ENCODE data around the gene SEPTIN5.

DNA sequence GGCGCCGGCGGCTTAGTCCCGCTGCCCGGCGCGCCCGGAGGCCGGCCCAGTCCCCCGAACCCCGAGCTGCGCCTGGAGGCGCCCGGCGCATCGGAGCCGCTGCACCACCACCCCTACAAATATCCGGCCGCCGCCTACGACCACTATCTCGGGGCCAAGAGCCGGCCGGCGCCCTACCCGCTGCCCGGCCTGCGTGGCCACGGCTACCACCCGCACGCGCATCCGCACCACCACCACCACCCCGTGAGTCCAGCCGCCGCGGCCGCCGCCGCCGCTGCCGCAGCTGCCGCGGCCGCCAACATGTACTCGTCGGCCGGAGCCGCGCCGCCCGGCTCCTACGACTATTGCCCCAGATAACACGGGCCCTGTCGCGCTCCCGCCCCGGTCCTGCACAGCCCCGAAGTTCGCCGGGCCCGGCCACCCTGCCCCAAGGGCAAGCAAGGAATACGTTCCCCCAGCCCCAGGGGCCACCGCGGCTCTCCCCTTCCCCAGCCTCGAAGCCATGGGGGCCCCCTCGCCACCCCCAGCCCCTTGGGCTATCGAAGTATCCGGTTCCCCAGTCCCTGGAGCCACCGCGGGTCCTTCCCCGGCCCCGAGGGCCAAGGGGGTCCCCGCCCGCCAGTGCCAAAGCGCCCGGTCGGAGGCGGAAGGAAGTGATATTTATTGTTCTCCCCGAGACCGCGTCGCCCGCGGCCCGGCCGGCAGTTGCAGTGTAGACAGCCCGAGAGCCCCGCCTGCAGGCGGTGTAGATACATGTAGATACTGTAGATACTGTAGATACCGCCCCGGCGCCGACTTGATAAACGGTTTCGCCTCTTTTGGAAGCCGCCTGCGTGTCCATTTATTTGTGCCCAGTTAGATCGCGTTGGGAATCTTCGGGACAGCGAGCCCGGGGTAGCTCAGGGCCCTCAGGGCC is 52.5 kb downstream of the SEPTIN5 start:
- TF ChIP-seq, protein P1, sequence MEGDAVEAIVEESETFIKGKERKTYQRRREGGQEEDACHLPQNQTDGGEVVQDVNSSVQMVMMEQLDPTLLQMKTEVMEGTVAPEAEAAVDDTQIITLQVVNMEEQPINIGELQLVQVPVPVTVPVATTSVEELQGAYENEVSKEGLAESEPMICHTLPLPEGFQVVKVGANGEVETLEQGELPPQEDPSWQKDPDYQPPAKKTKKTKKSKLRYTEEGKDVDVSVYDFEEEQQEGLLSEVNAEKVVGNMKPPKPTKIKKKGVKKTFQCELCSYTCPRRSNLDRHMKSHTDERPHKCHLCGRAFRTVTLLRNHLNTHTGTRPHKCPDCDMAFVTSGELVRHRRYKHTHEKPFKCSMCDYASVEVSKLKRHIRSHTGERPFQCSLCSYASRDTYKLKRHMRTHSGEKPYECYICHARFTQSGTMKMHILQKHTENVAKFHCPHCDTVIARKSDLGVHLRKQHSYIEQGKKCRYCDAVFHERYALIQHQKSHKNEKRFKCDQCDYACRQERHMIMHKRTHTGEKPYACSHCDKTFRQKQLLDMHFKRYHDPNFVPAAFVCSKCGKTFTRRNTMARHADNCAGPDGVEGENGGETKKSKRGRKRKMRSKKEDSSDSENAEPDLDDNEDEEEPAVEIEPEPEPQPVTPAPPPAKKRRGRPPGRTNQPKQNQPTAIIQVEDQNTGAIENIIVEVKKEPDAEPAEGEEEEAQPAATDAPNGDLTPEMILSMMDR (conservative IDR thresholded peaks at IDR 0.05; ENCODE audit: low read depth, low read length): peak; percentile 52
- peak; percentile 99 for TF ChIP-seq EZH2 (IDR thresholded peaks at IDR 0.05; ENCODE audit: borderline replicate concordance, low read depth, low read length, poor library complexity, severe bottlenecking)

Data from A673 (cell line).